A549 (cell line): Measurements from ENCODE around the gene PDLIM5. TPM values are rescaled to one million over a fixed set of nuclear protein-coding genes. Genes with fewer than 3 reads are reported as not detected.

Source experiments
- ATAC-seq, 2 experiments: fragments of 200-7000 bp in 1 of 2; fragments of >200 bp in 1 of 2; cut with Nextera tagmentation in 1 of 2; cut with Tn5 transposase in 1 of 2; 3 replicates each; pipeline versions ENCODE4 v1.8.0 to v1.9.1; 2018 to 2020; ENCODE audit warnings: mild to moderate bottlenecking in 1 of 2, moderate library complexity in 1 of 2
- CTCF ChIA-PET: fragments of 300-600 bp; sonication (Branson Sonifier 250); formaldehyde crosslinking; extraction: SDS; loops from one replicate; lab custom pipeline; 2021; ENCODE audit warnings: antibody characterized with exemption, inconsistent platforms; lab: Yijun Ruan, JAX
- POLR2A ChIA-PET: fragments of 350-600 bp; formaldehyde crosslinking; extraction: SDS; loops from one replicate; lab custom pipeline; 2021; ENCODE audit warnings: antibody characterized with exemption, inconsistent platforms; lab: Yijun Ruan, JAX
- DNase-seq, 2 experiments: peaks; one replicate each; pipeline versions ENCODE4 v3.0.0 to v3.0.0-alpha.2; 2011 to 2016; ENCODE audit warnings: low read depth in 1 of 2, low spot score in 1 of 2
- FAIRE-seq: peaks from 2 replicates; lab custom pipeline; 2011; peaks lifted over from hg19 to GRCh38; lab: Jason Lieb, UNC
- H3K27ac ChIP-seq, 2 experiments: fragments of >200 bp; sonication (Bioruptor Twin); formaldehyde crosslinking; 3 replicates each; pipeline ENCODE4 v1.5.1; 2016 to 2017
- H3K4me1 ChIP-seq: fragments of >200 bp; sonication (Bioruptor Twin); formaldehyde crosslinking; 3 replicates; pipeline ENCODE4 v1.6.1; 2016
- H3K4me2 ChIP-seq: fragments of >200 bp; sonication (Bioruptor Twin); formaldehyde crosslinking; 3 replicates; pipeline ENCODE4 v1.6.1; 2016
- H3K4me3 ChIP-seq: fragments of >200 bp; sonication (Bioruptor Twin); formaldehyde crosslinking; 3 replicates; pipeline ENCODE4 v1.5.1; 2016
- H3K9me3 ChIP-seq: fragments of >200 bp; sonication (Bioruptor Twin); formaldehyde crosslinking; 3 replicates; pipeline ENCODE4 v1.6.1; 2016
- BHLHE40 ChIP-seq: IDR thresholded peaks from 2 replicates; pipeline ENCODE4 v1.6.1; 2012; ENCODE audit warnings: low read depth, low read length, inconsistent platforms
- CBX2 ChIP-seq: fragments of 200-600 bp; sonication (generic); IDR thresholded peaks from 2 replicates; pipeline ENCODE4 v1.6.1; 2016; ENCODE audit warnings: low read depth, mild to moderate bottlenecking, borderline replicate concordance
- CEBPB ChIP-seq, 2 experiments: fragments of >200 bp in 1 of 2; sonication (Bioruptor Twin) in 1 of 2; formaldehyde crosslinking in 1 of 2; IDR thresholded peaks; 2 replicates each; pipeline ENCODE4 v1.6.1; 2012 to 2016
- EHF ChIP-seq: fragments of 250-450 bp; sonication (Bioruptor Pico); IDR thresholded peaks from 2 replicates; pipeline ENCODE4 v1.5.0; 2020; ENCODE audit warnings: mild to moderate bottlenecking
- EHMT2 ChIP-seq: fragments of 200-600 bp; sonication (generic); IDR thresholded peaks from 2 replicates; pipeline ENCODE4 v1.6.1; 2016; ENCODE audit warnings: antibody characterized with exemption, low read depth, mild to moderate bottlenecking, moderate library complexity
- FOSB ChIP-seq: fragments of 250-450 bp; sonication (Bioruptor Pico); IDR thresholded peaks from 2 replicates; pipeline ENCODE4 v1.5.0; 2020; ENCODE audit warnings: mild to moderate bottlenecking, moderate library complexity
- FOSL2 ChIP-seq, 2 experiments: fragments of 450-650 bp in 1 of 2; fragments of >200 bp in 1 of 2; sonication (Bioruptor Twin) in 1 of 2; formaldehyde crosslinking; IDR thresholded peaks; 2 replicates each; pipeline versions ENCODE4 v1.5.0 to v1.6.1; 2016 to 2020; ENCODE audit warnings: mild to moderate bottlenecking in 1 of 2, moderate library complexity in 1 of 2
- HEYL ChIP-seq: fragments of 250-450 bp; sonication (Bioruptor Pico); IDR thresholded peaks from 2 replicates; pipeline ENCODE4 v1.8.0; 2021; ENCODE audit warnings: mild to moderate bottlenecking, moderate library complexity
- HOXA7 ChIP-seq: fragments of 250-450 bp; sonication (Bioruptor Pico); IDR thresholded peaks from 2 replicates; pipeline ENCODE4 v1.5.0; 2020; ENCODE audit warnings: mild to moderate bottlenecking, moderate library complexity
- HOXB5 ChIP-seq: fragments of 250-450 bp; sonication (Bioruptor Pico); IDR thresholded peaks from 2 replicates; pipeline ENCODE4 v1.5.0; 2020; ENCODE audit warnings: mild to moderate bottlenecking, moderate library complexity
- JUN ChIP-seq, 2 experiments: fragments of >200 bp; sonication (Bioruptor Twin); formaldehyde crosslinking; IDR thresholded peaks; 2 replicates in 1 of 2; 3 replicates in 1 of 2; pipeline ENCODE4 v1.6.1; 2016 to 2017
- KDM5A ChIP-seq: fragments of 200-600 bp; sonication (generic); IDR thresholded peaks from 2 replicates; pipeline ENCODE4 v1.6.1; 2016; ENCODE audit warnings: antibody characterized with exemption, mild to moderate bottlenecking
- MAFK ChIP-seq: fragments of 450-650 bp; IDR thresholded peaks from 2 replicates; pipeline ENCODE4 v1.6.1; 2014; ENCODE audit not compliant: partially characterized antibody
- MYC ChIP-seq: IDR thresholded peaks from 2 replicates; pipeline ENCODE4 v1.6.1; 2012; ENCODE audit warnings: mild to moderate bottlenecking, inconsistent platforms, low read length, improper control_type of control experiment, borderline replicate concordance
- NFE2L2 ChIP-seq: fragments of 150-350 bp; conservative IDR thresholded peaks from 2 replicates; pipeline ENCODE4 v1.6.1; 2014; ENCODE audit warnings: low read length
- NPAS2 ChIP-seq: fragments of 250-450 bp; sonication (Bioruptor Pico); IDR thresholded peaks from 2 replicates; pipeline ENCODE4 v1.8.0; 2022; ENCODE audit warnings: mild to moderate bottlenecking, moderate library complexity, borderline replicate concordance
- NR3C1 ChIP-seq: fragments of >200 bp; sonication (Bioruptor Twin); formaldehyde crosslinking; IDR thresholded peaks from 3 replicates; pipeline ENCODE4 v1.6.1; 2017
- RCOR1 ChIP-seq: fragments of 150-350 bp; IDR thresholded peaks from 2 replicates; pipeline ENCODE4 v1.6.1; 2014; ENCODE audit warnings: antibody characterized with exemption, low read length, low read depth
- SREBF2 ChIP-seq: fragments of 450-650 bp; IDR thresholded peaks from 2 replicates; pipeline ENCODE4 v1.6.1; 2014; ENCODE audit warnings: mild to moderate bottlenecking, moderate library complexity
- ZFP36 ChIP-seq: fragments of 450-650 bp; IDR thresholded peaks from 2 replicates; pipeline ENCODE4 v1.6.1; 2014; ENCODE audit warnings: borderline replicate concordance; ENCODE audit not compliant: partially characterized antibody
- ZNF302 ChIP-seq: fragments of 250-450 bp; sonication (Bioruptor Pico); IDR thresholded peaks from 2 replicates; pipeline ENCODE4 v1.9.0; 2021; ENCODE audit warnings: inconsistent platforms, mild to moderate bottlenecking, moderate library complexity
- WGBS: methylation state at CpG from one replicate; pipeline ENCODE4 v1.1.6; 2017; ENCODE audit errors: missing lambda C conversion rate; 5-methylcytosine and 5-hydroxymethylcytosine counted together
- polyA plus RNA-seq, 4 experiments: library from polyadenylated mRNA; depleted of rRNA in 3 of 4; stranded (reverse); fragments of >200 nt; fragmentation: RNase III in 1 of 4; extraction: RNeasy Plus Mini Kit Qiagen cat#74134 plus additional on column Dnase treatment in 1 of 4; gene quantifications; 2 replicates in 3 of 4; 3 replicates in 1 of 4; pipeline ENCODE4 v1.2.3, GENCODE V29; 2011 to 2017
- TF ChIP-seq, protein P1 (sequence below): fragments of 250-450 bp; sonication (Bioruptor Pico); IDR thresholded peaks from 2 replicates; pipeline ENCODE4 v1.5.0; 2021; ENCODE audit warnings: mild to moderate bottlenecking, moderate library complexity, borderline replicate concordance
- TF ChIP-seq, protein P2 (sequence below): fragments of 250-450 bp; sonication (Bioruptor Pico); IDR thresholded peaks from 2 replicates; pipeline ENCODE4 v1.5.0; 2020; ENCODE audit warnings: low read depth, mild to moderate bottlenecking, moderate library complexity
- TF ChIP-seq, protein P3 (sequence below): fragments of 200-600 bp; sonication (generic); IDR thresholded peaks from 2 replicates; pipeline ENCODE4 v1.6.1; 2016; ENCODE audit warnings: antibody characterized with exemption, mild to moderate bottlenecking, moderate library complexity
- TF ChIP-seq, protein P4 (sequence below): fragments of >200 bp; sonication (Bioruptor Twin); formaldehyde crosslinking; IDR thresholded peaks from 2 replicates; pipeline ENCODE4 v1.6.1; 2016

Gene PDLIM5
- polyA plus RNA-seq, 2 of the 4 experiments (the other 2 are of a cell fraction): 54.2 to 242 TPM

DNA sequence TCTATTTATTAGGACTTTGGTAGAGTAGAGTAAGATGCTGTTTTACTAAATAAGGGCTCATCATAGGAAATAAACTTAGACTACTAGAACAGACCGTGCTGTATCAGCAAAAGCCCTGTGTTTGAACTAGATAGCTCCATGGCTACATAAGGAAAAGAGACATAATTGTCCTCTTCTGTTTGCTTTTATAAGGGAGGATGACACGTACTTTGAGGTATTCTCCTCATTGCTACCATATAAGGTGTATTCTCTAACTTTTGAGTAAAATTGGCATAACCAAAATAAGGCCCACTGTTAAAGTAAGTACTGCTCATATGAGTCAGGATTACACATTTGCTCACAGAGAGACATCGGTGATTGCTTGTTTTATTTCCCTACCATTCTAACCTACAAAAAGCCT, 64.3 kb downstream of the PDLIM5 start:
- CTCF ChIA-PET: no interaction called here
- POLR2A ChIA-PET: no interaction called here
- TF ChIP-seq, protein P1, sequence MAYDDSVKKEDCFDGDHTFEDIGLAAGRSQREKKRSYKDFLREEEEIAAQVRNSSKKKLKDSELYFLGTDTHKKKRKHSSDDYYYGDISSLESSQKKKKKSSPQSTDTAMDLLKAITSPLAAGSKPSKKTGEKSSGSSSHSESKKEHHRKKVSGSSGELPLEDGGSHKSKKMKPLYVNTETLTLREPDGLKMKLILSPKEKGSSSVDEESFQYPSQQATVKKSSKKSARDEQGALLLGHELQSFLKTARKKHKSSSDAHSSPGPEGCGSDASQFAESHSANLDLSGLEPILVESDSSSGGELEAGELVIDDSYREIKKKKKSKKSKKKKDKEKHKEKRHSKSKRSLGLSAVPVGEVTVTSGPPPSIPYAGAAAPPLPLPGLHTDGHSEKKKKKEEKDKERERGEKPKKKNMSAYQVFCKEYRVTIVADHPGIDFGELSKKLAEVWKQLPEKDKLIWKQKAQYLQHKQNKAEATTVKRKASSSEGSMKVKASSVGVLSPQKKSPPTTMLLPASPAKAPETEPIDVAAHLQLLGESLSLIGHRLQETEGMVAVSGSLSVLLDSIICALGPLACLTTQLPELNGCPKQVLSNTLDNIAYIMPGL (CRISPR knock-in tag): no peak
- TF ChIP-seq MAFK: peak; percentile 86
- no peak for TF ChIP-seq FOSL2 (IDR thresholded peaks at IDR 0.05)
- TF ChIP-seq FOSL2 (CRISPR knock-in tag; IDR thresholded peaks at IDR 0.05): peak; percentile 22; the same call in 1 of the 2 replicates
- no peak for TF ChIP-seq ZFP36
- TF ChIP-seq NFE2L2: no peak
- 26% methylated on average over 3 of the region's 3 CpGs for WGBS
- DNase-seq (peak in 1 of 2 experiments; percentile 63), FAIRE-seq (no peak), ATAC-seq (peak; percentile 64 to 87)
- Histone ChIP-seq H3K9me3 (no peaks in the 10 kb centered on the region), H3K4me1 (peaks cover 44% of the 10 kb centered on the region), H3K27ac (peak overlapping the region; percentile 47 to 73; a peak in 4 of 6 replicates), H3K4me2 (peak overlapping the region; percentile 54), H3K4me3 (no peak overlapping the region)

DNA sequence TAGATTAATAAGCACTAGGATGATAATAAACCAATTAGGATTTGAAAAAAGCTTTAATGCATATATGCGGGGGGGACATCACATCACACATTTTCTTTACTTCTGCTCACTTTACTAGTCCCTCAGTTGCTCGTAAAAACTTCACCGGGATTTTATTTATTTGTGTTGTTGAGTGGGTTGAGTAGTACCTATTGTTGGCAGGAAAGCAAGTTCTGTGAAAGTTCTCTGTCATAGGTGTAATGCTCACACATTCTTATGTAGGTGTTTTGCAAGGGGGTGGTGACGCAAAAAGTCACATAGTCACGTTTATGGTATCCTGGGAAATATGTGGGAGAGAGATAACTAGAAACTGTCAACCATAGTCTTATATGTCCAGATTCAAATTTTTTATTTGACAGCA, 65.3 kb downstream of the PDLIM5 start:
- 45% methylated on average over 5 of the region's 5 CpGs for WGBS
- POLR2A ChIA-PET: no interaction called here
- FAIRE-seq: no peak

DNA sequence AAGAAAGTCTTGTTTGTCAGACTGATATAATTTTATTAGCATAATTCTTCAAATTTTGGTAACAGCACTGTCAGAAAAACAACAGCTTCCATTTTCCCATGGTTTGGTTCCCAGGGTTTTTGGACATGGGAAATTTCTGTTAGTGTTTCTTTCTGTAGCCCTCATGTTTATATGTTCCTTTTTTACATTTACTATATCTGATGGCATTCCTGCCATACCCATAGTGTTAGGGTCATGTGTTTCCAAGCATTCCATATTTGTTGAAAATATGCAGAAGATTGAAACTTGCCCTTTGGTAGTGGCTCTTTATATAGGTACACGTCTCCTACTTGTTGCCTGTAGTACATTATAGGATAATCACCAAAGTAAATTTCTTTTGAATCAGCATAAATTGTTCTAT, 65.8 kb downstream of the PDLIM5 start:
- FAIRE-seq: no peak
- TF ChIP-seq NR3C1 (no peak), JUN (IDR thresholded peaks at IDR 0.05) (no peak), CBX2 (no peak), MAFK (peak; percentile 20), MYC (no peak)
- TF ChIP-seq, protein P2, sequence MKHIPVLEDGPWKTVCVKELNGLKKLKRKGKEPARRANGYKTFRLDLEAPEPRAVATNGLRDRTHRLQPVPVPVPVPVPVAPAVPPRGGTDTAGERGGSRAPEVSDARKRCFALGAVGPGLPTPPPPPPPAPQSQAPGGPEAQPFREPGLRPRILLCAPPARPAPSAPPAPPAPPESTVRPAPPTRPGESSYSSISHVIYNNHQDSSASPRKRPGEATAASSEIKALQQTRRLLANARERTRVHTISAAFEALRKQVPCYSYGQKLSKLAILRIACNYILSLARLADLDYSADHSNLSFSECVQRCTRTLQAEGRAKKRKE (CRISPR knock-in tag): no peak
- H3K4me1 ChIP-seq: peaks cover 44% of the 10 kb centered on the region
- H3K4me2 ChIP-seq: peak overlapping the region; percentile 54
- ChIA-PET POLR2A (no interaction called here), CTCF (no interaction called here)
- H3K4me3 ChIP-seq: no peak overlapping the region
- DNase-seq: no peak
- no peak for ATAC-seq
- H3K9me3 ChIP-seq: no peaks in the 10 kb centered on the region
- peak overlapping the region in 1 of 2 experiments; percentile 45; a peak in 1 of 6 replicates for H3K27ac ChIP-seq
- WGBS: 74% methylated on average over 1 of the region's 1 CpG

More for the DNA sequence above, 65.3 kb downstream of the PDLIM5 start:
- CTCF ChIA-PET: no interaction called here
- TF ChIP-seq CEBPB (IDR thresholded peaks at IDR 0.05): peak in 1 of 2 experiments; percentile 38; a peak in 1 of 4 replicates
- TF ChIP-seq FOSL2 (IDR thresholded peaks at IDR 0.05): no peak
- TF ChIP-seq FOSL2 (CRISPR knock-in tag; IDR thresholded peaks at IDR 0.05): peak; percentile 54
- no peak for TF ChIP-seq EHF (CRISPR knock-in tag)
- no peak for TF ChIP-seq ZFP36
- Histone ChIP-seq H3K9me3 (no peaks in the 10 kb centered on the region), H3K4me1 (peaks cover 44% of the 10 kb centered on the region), H3K27ac (peak overlapping the region; percentile 47 to 73; a peak in 3 of 6 replicates), H3K4me2 (peak overlapping the region; percentile 54), H3K4me3 (no peak overlapping the region)
- ATAC-seq (peak in 1 of 2 experiments; percentile 40; a peak in 2 of 6 replicates), DNase-seq (peak in 1 of 2 experiments; percentile 47)

DNA sequence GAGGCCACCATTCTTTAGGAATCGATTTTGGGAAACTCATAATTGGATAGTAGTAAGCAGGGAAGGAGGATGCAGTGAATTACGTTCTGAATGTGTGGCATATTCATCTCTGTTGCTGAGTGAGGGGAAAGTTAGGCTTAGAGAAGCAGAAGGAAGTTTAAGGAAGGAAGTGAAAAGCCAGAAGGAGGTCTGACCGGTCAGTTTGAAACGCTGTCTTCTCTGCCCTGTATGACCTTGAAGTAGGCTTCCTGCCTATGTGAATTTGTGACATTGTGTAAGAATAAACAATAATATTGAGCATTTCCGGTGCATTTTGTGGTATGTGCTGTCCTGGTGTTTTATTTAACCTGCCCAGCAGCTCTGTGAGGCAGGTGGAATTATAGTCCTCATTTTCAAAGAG, 67.3 kb downstream of the PDLIM5 start:
- CTCF ChIA-PET: no interaction called here
- Histone ChIP-seq H3K4me2 (no peak overlapping the region; the same call in 2 of the 3 replicates), H3K4me3 (no peak overlapping the region)

More for the DNA sequence above, 67.3 kb downstream of the PDLIM5 start:
- WGBS: 74% methylated on average over 5 of the region's 5 CpGs
- ATAC-seq (no peak), DNase-seq (no peak), FAIRE-seq (no peak)
- peaks cover 58% of the 10 kb centered on the region for H3K4me1 ChIP-seq
- no peak overlapping the region for H3K27ac ChIP-seq
- no peaks in the 10 kb centered on the region for H3K9me3 ChIP-seq
- TF ChIP-seq, protein P3, sequence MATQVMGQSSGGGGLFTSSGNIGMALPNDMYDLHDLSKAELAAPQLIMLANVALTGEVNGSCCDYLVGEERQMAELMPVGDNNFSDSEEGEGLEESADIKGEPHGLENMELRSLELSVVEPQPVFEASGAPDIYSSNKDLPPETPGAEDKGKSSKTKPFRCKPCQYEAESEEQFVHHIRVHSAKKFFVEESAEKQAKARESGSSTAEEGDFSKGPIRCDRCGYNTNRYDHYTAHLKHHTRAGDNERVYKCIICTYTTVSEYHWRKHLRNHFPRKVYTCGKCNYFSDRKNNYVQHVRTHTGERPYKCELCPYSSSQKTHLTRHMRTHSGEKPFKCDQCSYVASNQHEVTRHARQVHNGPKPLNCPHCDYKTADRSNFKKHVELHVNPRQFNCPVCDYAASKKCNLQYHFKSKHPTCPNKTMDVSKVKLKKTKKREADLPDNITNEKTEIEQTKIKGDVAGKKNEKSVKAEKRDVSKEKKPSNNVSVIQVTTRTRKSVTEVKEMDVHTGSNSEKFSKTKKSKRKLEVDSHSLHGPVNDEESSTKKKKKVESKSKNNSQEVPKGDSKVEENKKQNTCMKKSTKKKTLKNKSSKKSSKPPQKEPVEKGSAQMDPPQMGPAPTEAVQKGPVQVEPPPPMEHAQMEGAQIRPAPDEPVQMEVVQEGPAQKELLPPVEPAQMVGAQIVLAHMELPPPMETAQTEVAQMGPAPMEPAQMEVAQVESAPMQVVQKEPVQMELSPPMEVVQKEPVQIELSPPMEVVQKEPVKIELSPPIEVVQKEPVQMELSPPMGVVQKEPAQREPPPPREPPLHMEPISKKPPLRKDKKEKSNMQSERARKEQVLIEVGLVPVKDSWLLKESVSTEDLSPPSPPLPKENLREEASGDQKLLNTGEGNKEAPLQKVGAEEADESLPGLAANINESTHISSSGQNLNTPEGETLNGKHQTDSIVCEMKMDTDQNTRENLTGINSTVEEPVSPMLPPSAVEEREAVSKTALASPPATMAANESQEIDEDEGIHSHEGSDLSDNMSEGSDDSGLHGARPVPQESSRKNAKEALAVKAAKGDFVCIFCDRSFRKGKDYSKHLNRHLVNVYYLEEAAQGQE: no peak
- no peak for TF ChIP-seq SREBF2
- no peak for TF ChIP-seq MYC
- TF ChIP-seq NPAS2: no peak
- TF ChIP-seq KDM5A: no peak
- no peak for TF ChIP-seq RCOR1
- TF ChIP-seq CBX2: no peak
- TF ChIP-seq, protein P4, sequence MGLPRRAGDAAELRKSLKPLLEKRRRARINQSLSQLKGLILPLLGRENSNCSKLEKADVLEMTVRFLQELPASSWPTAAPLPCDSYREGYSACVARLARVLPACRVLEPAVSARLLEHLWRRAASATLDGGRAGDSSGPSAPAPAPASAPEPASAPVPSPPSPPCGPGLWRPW: no peak
- no peak for TF ChIP-seq ZNF302 (CRISPR knock-in tag)
- TF ChIP-seq HOXB5 (CRISPR knock-in tag): no peak
- no peak for TF ChIP-seq BHLHE40
- TF ChIP-seq HEYL (CRISPR knock-in tag): no peak
- TF ChIP-seq FOSB (CRISPR knock-in tag): no peak
- no peak for TF ChIP-seq JUN (IDR thresholded peaks at IDR 0.05)
- TF ChIP-seq EHMT2: no peak
- no peak for TF ChIP-seq HOXA7
- POLR2A ChIA-PET: no interaction called here
